SK-N-SH treated with all-trans-retinoic acid at 6 μM for 48 hours (cell line): Measurements from ENCODE around the gene ZBTB7C.

Source experiments
- PATZ1 ChIP-seq: fragments of 250-450 bp; sonication (Bioruptor Pico); IDR thresholded peaks from 2 replicates; pipeline ENCODE4 v1.8.0; 2020; ENCODE audit warnings: mild to moderate bottlenecking, moderate library complexity, borderline replicate concordance
- PPARA ChIP-seq: fragments of 250-450 bp; sonication (Bioruptor Pico); IDR thresholded peaks from 2 replicates; pipeline ENCODE4 v1.5.0; 2020; ENCODE audit warnings: mild to moderate bottlenecking, borderline replicate concordance
- RARB ChIP-seq: fragments of 250-450 bp; sonication (Bioruptor Pico); IDR thresholded peaks from 2 replicates; pipeline ENCODE4 v1.8.0; 2021; ENCODE audit warnings: mild to moderate bottlenecking, moderate library complexity
- ZC3H10 ChIP-seq: fragments of 250-450 bp; sonication (Bioruptor Pico); IDR thresholded peaks from 2 replicates; pipeline ENCODE4 v1.5.1; 2021; ENCODE audit warnings: mild to moderate bottlenecking, moderate library complexity
- ZFP3 ChIP-seq: fragments of 250-450 bp; sonication (Bioruptor Pico); IDR thresholded peaks from 2 replicates; pipeline ENCODE4 v1.5.0; 2020; ENCODE audit warnings: mild to moderate bottlenecking, moderate library complexity
- ZFP30 ChIP-seq: fragments of 450-650 bp; formaldehyde crosslinking; IDR thresholded peaks from 2 replicates; pipeline ENCODE4 v1.5.0; 2022; ENCODE audit warnings: mild to moderate bottlenecking, moderate library complexity
- ZNF565 ChIP-seq: fragments of 450-650 bp; formaldehyde crosslinking; conservative IDR thresholded peaks from 2 replicates; pipeline ENCODE4 v1.5.0; 2020; ENCODE audit warnings: low read depth, mild to moderate bottlenecking, moderate library complexity
- TF ChIP-seq, protein P1 (sequence below): fragments of 250-450 bp; sonication (Bioruptor Pico); IDR thresholded peaks from 2 replicates; pipeline ENCODE4 v1.5.1; 2020; ENCODE audit warnings: low read depth, mild to moderate bottlenecking, moderate library complexity

GRCh38 chr18:48195787-48196186 is 213.4 kb downstream of the ZBTB7C start:
- no peak for TF ChIP-seq PPARA (CRISPR knock-in tag)
- TF ChIP-seq, protein P1, sequence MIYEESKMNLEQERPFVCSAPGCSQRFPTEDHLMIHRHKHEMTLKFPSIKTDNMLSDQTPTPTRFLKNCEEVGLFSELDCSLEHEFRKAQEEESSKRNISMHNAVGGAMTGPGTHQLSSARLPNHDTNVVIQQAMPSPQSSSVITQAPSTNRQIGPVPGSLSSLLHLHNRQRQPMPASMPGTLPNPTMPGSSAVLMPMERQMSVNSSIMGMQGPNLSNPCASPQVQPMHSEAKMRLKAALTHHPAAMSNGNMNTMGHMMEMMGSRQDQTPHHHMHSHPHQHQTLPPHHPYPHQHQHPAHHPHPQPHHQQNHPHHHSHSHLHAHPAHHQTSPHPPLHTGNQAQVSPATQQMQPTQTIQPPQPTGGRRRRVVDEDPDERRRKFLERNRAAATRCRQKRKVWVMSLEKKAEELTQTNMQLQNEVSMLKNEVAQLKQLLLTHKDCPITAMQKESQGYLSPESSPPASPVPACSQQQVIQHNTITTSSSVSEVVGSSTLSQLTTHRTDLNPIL (CRISPR knock-in tag) = no peak
- TF ChIP-seq ZFP30 (CRISPR knock-in tag) = no peak
- no peak for TF ChIP-seq ZFP3 (CRISPR knock-in tag)
- TF ChIP-seq PATZ1 (CRISPR knock-in tag) = no peak
- TF ChIP-seq ZNF565 = no peak
- TF ChIP-seq RARB (CRISPR knock-in tag) = no peak
- no peak for TF ChIP-seq ZC3H10 (CRISPR knock-in tag)
